GM19463 (cell line): ENCODE results near the gene GLYATL1.

Source experiments
- ATAC-seq: cut with Tn5 transposase; IDR thresholded peaks from one replicate; pipeline ENCODE4 v1.9.1; 2021; ENCODE audit warnings: mild to moderate bottlenecking, moderate library complexity; ENCODE audit not compliant: unreplicated experiment

Gene GLYATL1

GRCh38 chr11:58939277-58939676 lies at the start of gene GLYATL1:
GLYATL1 (plus strand) TSS chr11:58939488; CDS start chr11:58947088, 7,600 bp downstream.
- ATAC-seq = no peak

DNA sequence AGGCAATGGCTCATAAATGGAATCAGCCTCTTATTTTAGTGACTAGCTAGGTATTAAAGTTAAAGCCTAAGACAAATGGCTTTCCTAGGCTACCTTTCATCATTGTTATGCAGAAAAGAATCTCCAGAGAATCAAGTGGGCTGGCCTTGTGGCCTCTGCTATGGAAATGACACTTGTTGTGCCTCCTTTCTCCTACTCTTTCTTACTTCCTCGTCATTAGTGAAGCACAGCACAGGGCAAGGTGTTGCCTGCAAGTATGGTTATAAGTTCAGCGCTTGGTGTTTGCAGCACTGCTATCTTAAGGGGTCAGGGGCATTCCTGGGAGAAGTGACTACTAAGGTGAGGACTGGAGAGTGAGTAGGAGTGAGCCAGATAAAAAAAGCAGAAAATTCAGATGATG lies 45.4 kb upstream of the GLYATL1 start:
- ATAC-seq = no peak

GRCh38 chr11:58898106-58898505 lies 41.2 kb upstream of the GLYATL1 start:
- ATAC-seq = no peak

- peak; percentile 53 for ATAC-seq
Measured at GRCh38 chr11:58900479-58901420, 38.5 kb upstream of the GLYATL1 start.

DNA sequence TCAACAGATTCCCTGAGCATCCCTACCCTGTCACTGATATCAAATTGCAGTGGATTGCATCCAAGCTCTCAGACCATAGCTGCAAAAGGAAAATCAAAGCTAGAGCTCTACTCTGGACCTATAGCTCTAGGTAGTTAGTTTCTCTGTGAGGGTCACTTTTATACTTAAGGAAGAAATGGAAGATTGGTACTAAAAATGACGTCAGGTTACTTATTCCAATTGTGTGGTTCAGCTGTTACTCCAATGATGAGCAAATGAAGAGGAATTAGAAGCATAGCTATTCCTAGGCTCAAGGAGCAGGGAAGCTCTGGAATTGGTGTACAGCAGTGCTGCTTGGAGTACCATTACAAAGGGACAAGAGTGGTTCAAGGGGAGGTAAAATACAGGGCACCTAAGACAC lies 36.4 kb upstream of the GLYATL1 start:
- no peak for ATAC-seq

GRCh38 chr11:58905011-58905720 lies 34.1 kb upstream of the GLYATL1 start:
- no peak for ATAC-seq

DNA sequence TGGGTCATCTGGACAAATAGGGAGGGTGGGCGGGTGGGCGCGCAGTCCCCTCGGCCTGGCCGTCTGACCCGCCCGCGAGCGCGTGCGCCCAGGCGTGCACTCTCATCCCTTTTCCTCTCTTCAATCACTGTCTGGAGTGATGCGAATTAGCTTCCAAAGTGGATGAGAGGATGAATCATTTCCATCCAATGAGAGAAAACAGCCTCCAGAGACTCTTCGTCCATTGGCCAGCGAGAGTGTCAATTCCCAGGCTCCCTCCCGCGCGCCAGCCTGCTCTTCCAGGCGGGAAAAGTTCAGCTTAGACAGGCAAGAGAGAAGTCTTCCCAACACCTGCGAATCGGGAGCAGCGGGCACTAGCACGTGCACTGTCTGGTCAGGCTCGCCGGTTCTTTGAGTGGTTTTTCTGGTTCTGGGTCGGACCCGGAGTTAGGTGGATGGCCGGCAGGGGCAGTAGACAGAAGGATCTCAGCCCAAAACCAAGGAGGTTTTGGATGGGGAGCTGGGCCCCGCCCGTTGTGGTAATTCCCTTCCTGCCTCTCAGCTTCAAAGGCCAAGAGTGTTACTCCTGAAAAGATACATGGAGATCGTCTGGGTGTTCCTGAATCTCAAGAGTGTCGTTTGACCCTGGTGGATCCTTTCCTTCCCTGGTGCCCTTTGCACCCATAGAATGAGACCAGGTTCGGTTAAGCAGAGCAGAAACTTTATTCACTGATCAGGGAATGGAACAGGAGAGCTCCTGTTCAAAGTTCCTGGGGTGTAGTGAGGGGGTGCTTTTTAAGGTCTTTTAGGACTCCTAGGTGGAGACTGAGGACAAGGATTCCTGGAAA lies 33.4 kb upstream of the GLYATL1 start:
- ATAC-seq = no peak

DNA sequence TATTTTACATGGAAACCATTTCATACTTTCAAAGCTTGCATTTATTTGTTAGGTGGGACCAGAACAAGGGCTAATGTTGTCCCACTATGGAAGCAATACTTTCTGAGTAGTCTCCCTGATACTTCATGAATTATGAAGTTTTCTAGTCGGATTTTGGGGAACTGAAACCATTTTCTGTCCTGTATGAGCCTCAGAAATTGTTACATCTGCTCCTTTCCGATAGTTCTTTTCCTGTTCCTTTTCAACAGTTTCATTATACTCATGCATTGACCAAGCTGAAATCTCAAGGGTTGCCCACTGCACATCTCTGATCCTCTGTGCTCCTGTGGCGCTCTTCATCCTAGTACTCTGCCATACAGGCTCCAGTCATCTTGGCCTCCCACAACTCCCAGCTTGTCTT lies 31.5 kb upstream of the GLYATL1 start:
- ATAC-seq = no peak

GRCh38 chr11:58912124-58912523 lies 27.2 kb upstream of the GLYATL1 start:
- ATAC-seq = no peak

DNA sequence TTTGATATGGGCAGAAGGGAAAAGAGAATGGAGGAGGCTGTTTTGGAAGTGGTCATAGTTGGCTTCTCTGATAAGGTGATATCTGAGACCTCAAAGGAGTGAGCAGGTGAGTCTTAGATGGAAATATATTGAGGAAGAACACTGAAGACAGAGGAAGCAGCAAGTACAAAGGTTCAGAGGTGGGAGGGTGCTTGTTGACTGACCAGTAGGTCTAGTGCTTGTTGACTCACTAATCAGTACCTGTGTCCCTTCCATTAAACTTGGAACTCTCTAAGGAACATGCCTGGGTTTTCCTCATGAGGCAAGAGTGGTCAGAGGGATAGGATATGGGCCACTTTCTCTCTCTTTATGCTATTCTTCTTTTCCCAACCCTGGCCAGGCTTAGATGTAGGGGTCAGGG lies 25.6 kb upstream of the GLYATL1 start:
- ATAC-seq = no peak

DNA sequence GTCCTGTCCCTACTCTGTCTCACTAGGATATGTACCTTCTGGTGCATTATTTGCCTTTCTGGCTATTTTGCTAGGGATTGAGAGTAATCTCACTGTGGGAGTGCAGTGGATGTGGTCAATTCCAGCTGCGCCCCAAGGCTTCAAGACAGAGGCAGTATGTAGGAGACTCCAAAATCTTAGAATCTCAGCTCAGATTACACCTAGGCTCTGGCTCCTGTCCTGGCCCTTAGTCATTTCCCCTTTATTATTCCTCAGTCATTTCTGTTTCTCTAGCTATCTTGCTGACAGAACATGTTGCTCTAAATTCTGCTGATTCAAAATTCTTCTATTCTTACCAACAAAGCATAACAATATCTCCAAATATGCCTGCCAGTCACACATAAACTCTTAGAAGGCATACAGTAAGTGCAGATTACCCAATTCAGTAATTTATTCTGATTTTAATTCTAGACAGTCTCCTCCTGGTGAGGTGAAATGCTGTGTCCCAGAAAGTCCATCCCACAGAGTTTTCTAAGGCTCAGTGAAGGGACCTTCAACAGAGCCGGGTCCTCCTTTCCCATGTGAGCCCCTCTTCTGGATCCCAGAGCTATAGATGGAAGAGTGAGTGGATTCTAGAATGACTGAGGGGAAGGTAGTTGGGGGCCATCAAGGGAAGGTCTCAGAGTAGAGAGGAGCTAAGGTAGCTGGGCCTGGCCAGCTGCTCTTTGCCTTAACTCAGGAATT lies 24.3 kb upstream of the GLYATL1 start:
- ATAC-seq = no peak

GRCh38 chr11:58916637-58917036 lies 22.7 kb upstream of the GLYATL1 start:
- ATAC-seq = no peak

DNA sequence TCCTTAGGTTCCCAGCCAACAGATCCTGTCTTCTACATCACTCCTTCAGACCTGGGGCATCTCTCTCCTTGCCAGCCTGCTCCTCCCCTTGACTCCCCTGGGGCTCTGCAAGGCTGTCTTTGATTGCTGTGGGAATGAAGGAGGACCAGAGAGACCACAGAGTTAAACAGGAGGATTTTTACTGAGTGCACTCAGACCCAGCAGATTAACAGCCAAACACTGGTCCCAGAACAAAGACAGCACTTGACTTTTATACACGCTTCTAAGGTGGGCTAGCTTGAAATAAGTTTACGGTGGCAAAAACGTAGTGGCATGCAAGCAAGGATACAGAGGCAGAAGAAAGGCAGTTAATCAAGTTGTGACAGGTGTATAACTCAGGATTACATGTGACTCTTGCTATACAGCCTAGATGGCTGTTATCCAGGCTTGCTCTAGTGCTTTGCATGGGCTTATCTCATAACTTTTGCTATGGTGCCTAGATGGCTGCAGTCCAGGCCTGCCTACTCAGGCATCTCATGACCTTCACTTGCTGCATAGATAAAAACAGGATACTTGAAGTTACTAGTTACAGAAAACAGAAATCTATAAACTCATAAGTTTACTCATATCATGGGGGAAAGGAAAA lies 22.0 kb upstream of the GLYATL1 start:
- no peak for ATAC-seq

DNA sequence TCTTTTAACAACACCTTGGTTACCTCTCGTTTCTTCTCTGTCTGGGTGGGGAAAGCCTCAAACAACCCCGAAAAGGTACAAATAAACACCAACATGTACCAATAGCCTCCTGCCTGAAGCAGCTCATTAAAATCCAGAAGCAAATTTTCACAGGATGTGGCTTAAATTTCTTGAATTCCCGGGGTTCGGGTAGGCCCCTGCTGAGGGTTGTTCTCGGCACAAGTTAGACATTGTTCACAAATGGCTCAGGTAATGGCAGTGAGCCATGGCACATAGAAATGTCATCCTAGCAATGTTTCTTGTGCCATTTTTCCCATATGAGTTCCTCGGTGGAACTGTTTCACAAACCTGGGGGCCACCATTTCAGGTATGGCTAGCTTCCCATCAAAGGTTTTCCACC lies 19.7 kb upstream of the GLYATL1 start:
- ATAC-seq = no peak

- no peak for ATAC-seq
Measured at GRCh38 chr11:58919980-58920379, 19.3 kb upstream of the GLYATL1 start.

GRCh38 chr11:58921778-58922390 lies 17.4 kb upstream of the GLYATL1 start:
- ATAC-seq = no peak

DNA sequence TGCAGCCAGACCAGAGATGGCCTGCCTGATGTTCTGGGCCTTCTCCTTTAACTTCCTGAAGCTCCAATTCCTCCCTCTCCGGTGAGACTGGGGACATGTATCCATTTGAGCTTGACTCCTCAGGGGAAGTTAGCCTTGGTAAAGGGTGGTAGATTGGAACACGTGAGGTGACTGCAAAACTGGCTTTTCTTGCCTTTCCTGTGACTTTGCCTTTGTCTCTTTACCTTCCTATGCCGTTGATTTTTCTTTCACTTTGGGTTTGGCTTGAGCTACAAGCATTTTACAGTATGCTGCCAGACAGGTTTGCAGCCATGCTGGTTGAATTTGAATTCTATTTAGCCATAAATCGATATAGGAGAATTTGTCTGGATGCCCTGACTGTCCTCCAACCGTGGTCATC lies 16.8 kb upstream of the GLYATL1 start:
- ATAC-seq = no peak

DNA sequence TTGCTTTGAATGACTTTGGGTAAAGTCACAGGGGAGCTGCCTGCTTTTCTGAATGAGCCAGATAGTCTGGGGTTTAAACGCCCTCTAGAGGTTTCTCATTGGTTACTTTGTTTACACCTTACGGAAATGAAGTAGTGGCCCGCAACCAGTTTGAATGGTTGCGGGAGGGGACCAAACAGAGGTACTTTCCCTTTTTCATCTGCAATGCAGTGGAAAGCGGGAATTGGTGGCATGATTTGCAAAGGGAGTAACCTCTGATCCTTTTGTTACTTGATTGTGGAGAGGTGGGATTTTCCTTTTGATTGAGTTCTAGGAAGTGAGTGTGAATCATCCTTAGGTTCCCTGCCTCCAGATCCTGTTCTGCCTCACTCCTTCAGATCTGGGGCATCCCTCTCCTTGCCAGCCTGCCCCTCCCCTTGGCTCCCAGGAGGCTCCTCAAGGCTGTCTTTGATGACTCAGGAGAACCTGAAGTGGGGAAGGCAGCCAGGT lies 15.9 kb upstream of the GLYATL1 start:
- peak; percentile 82 for ATAC-seq

GRCh38 chr11:58924230-58924629 lies 15.1 kb upstream of the GLYATL1 start:
- ATAC-seq = no peak

DNA sequence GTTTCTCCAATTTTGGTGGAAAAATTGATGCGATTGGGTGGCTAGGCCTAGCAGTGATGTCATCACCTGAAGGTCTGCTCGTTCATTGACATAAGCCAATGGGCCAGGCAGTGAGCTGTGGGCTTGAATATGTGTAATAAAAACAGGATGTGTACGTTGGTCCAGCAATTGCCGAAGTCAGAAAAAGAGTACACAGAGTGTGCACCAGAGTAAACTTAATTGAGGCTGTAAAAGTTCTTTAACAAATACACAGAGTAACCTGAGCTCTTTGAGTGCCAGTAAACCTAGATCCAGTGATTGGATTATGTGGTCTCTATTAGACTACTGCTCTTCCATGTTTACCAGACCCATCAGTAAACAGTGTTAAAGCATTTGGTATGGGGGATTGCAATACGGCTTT lies 13.0 kb upstream of the GLYATL1 start:
- ATAC-seq = no peak
